ENCODE results near the gene AP1M2. TPM values are rescaled to one million over a fixed set of nuclear protein-coding genes. Genes with fewer than 3 reads are reported as not detected.
"Not testable (repeated sequence)": the region's sequence is repeated elsewhere in the genome, so short reads cannot be mapped to it uniquely, and the experiment has no call there.

The AP1M2 gene
- total RNA-seq, 2 donors from 2014 or later: 4.8 TPM; not detected in 1

DNA sequence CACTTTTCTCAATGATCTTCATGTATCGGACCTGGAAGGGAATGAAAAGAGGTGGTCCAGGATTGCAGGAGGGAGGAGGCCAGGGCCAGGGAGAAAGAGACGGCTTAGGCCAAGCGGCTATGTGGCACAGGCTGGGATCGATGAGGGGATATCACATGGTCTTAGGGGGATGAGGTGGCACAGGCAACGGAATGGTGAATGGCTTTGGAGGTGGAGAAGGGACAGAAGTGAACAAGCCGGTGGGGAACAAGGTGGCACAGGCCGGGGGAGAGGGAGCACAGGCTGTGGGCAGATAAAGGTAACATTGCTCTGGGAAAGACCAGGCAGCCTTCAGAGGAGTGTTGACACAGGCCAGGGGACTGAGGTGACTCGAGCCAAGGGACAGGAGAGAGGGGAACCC lies 12.7 kb downstream of the AP1M2 start:
- Histone ChIP-seq H3K27ac (no peak overlapping the region), H3K4me3 (no peak overlapping the region), H3K9me3 (no peaks in the 10 kb centered on the region), H3K27me3 (no peaks in the 10 kb centered on the region), H3K36me3 (no peaks in the 10 kb centered on the region), H3K4me1 (peaks cover 0 to 13% of the 10 kb centered on the region in 2 donors)
- no peak for DNase-seq (ENCODE audit: low spot score)
- TF ChIP-seq, protein P1, sequence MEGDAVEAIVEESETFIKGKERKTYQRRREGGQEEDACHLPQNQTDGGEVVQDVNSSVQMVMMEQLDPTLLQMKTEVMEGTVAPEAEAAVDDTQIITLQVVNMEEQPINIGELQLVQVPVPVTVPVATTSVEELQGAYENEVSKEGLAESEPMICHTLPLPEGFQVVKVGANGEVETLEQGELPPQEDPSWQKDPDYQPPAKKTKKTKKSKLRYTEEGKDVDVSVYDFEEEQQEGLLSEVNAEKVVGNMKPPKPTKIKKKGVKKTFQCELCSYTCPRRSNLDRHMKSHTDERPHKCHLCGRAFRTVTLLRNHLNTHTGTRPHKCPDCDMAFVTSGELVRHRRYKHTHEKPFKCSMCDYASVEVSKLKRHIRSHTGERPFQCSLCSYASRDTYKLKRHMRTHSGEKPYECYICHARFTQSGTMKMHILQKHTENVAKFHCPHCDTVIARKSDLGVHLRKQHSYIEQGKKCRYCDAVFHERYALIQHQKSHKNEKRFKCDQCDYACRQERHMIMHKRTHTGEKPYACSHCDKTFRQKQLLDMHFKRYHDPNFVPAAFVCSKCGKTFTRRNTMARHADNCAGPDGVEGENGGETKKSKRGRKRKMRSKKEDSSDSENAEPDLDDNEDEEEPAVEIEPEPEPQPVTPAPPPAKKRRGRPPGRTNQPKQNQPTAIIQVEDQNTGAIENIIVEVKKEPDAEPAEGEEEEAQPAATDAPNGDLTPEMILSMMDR (IDR thresholded peaks at IDR 0.05): no peak

DNA sequence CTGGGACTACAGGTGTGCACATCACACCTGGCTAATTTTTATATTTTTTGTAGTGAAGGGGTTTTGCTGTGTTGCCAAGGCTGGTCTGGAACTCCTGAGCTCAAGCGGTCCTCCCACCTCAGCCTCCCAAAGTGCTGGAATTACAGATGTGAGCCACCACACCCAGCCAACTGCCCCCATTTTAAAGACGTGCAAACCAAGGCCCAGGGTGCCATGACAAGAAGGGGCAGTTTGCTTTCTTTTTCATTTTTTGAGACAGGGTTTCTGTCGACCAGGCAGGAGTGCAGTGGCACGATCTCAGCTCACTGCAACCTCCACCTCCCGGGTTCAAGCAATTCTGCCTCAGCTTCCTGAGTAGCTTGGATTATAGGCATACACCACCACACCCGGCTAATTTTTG lies 13.3 kb downstream of the AP1M2 start:
- DNase-seq (ENCODE audit: low spot score); H3K27ac ChIP-seq; H3K9me3 ChIP-seq; H3K4me3 ChIP-seq; H3K27me3 ChIP-seq; H3K36me3 ChIP-seq: not testable (repeated sequence)
- peaks cover 0 to 16% of the 10 kb centered on the region in 2 donors for H3K4me1 ChIP-seq

DNA sequence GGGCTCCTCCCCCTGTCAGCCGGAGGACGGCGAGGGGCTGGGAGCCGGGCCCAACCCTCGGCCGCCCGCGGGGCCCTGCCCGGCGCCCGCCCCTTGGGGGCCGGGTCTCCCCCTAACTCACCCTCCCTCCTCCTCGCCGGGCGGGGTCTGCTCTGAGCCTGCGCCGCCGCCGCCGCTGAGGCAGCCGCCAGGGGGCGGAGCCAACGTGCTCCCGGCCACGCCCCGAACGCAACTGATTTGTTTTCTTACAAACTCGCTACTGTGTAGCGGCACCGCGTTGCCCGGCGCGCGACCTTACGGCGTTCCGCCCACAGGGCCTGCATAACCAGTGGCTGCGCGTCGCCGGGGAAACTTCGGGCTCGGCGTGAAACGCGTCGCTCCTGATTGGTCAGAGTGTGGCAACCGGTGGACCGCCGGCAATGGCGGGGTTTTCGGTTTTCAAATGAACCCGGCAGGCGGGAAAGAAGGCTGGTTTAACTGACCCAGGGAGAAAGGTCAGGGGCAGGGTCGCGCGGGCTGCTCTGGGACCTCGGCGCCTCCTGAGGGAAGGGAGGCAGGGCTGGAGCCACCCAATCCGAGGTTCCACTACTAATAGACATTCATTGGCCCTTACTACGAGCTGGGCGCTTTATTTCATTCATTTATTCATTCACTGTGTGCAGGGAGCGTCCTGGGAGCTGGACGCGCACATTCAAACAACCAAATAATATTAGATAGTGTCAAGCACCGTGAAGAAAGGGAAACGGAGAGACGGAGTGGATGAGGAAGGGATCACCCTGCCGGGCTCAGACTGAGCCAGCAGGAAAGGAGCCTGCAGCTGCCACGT lies 18.1 kb downstream of the AP1M2 start, which contains the start of gene CDKN2D:
Gene CDKN2D (minus strand): TSS at position 154 of the 826 bp plus-strand sequence. CDS start 326 bp downstream, outside the sequence.
- peaks cover 0 to 50% of the 10 kb centered on the region in 2 donors for H3K4me1 ChIP-seq
- TF ChIP-seq, protein P1 (IDR thresholded peaks at IDR 0.05): peak; percentile 49 to 54
- peak; percentile 100 for DNase-seq (ENCODE audit: low spot score)
- no peaks in the 10 kb centered on the region for H3K36me3 ChIP-seq
- H3K9me3 ChIP-seq: no peaks in the 10 kb centered on the region
- H3K4me3 ChIP-seq: peak within 1 kb of the TSS; percentile 56 to 77
- no peaks in the 10 kb centered on the region for H3K27me3 ChIP-seq
- peak within 1 kb of the TSS; percentile 80 to 90 for H3K27ac ChIP-seq

DNA sequence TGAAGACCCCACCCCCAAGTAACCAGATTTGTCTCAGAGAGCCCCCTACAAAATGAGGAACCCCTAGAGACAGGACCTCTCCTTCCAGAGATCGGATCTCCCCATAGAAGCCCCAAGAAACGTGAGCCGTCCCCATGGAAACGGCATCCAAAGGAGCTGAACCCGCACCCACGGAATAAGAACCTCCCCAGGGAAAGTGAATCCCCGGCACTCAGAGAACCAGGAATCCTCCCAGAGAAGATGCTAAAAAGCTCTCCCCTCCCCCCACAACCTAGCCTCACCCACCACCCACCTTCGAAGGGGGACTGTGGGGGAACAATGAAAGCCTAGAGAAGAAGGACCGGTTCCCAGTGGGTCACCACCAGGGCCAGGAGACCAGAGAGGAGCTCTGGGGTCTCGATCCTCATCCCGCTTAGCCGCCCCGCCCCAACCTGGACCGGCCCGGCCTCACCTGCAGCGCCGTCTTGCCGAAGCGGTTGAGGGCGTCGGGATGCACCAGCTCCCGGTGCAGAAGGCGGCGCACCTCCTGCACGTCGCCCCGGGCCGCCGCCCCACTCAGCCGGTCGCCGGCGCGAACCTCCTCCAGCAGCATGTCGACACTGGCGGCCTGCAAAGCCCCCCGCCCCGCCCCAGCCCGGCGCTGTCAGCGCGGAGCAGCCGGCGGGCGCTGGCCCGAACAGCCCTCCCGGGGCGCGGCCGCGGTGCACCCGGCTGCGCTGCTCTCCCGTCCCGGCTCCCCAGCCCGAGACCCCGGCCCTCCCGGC lies 18.9 kb downstream of the AP1M2 start:
- TF ChIP-seq, protein P1 (IDR thresholded peaks at IDR 0.05): no peak
- Histone ChIP-seq H3K9me3 (no peaks in the 10 kb centered on the region), H3K36me3 (no peaks in the 10 kb centered on the region), H3K27me3 (no peaks in the 10 kb centered on the region), H3K27ac (peak overlapping the region; percentile 80 to 90), H3K4me1 (peaks cover 0 to 50% of the 10 kb centered on the region in 2 donors), H3K4me3 (peak overlapping the region; percentile 56 to 77)
- DNase-seq (ENCODE audit: low spot score): no peak

DNA sequence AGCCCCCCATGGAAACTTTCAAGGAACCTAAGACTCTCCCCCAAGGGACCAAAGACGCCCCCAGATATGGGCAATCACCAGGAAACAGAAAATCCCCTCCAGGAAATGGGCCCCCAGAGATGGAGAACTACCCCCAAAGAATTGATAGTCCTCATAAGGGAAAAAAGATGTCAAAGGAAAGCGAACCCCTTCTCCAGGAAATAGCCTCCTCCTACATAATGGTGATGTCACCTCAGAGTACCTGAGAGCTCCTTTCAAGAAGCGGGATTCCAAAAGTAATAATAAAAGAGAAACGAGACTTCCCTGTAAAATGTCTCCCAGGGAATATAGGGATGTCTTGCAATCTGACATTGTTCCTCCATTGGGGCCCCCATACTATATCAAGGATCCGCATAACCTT lies 19.5 kb downstream of the AP1M2 start:
- no peaks in the 10 kb centered on the region for H3K36me3 ChIP-seq
- peaks cover 0 to 50% of the 10 kb centered on the region in 2 donors for H3K4me1 ChIP-seq
- TF ChIP-seq, protein P1 (IDR thresholded peaks at IDR 0.05): no peak
- peak overlapping the region; percentile 80 to 90 for H3K27ac ChIP-seq
- no peaks in the 10 kb centered on the region for H3K9me3 ChIP-seq
- DNase-seq (ENCODE audit: low spot score): no peak
- H3K27me3 ChIP-seq: no peaks in the 10 kb centered on the region
- peak overlapping the region in 1 of 2 donors; percentile 77 for H3K4me3 ChIP-seq

Data from right atrium auricular region (tissue), 2 donors.